CD4-positive, alpha-beta memory T cell (primary cell): ENCODE results near the gene RNF215. TPM values are rescaled to one million over a fixed set of nuclear protein-coding genes. Genes with fewer than 3 reads are reported as not detected.

Experiments used
- CTCF ChIA-PET: fragments of 350-600 bp; sonication (Branson Sonifier 250); formaldehyde crosslinking; loops from one replicate; lab custom pipeline; 2021; ENCODE audit warnings: inconsistent platforms; ENCODE audit not compliant: partially characterized antibody; lab: Charles Lee
- POLR2A ChIA-PET: fragments of 350-600 bp; sonication (Branson Sonifier 250); formaldehyde crosslinking; loops from one replicate; lab custom pipeline; 2021; ENCODE audit not compliant: partially characterized antibody; lab: Charles Lee
- DNase-seq, 5 donors: peaks; one replicate each; pipeline versions ENCODE4 v3.0.0 to v3.0.0-alpha.2; 2020 to 2022; ENCODE audit warnings: mixed read lengths in 1 of 5
- H3K27ac ChIP-seq: one replicate; pipeline ENCODE4 v1.7.0; 2013; ENCODE audit warnings: low read depth, low read length
- H3K27me3 ChIP-seq: 2 replicates; pipeline ENCODE4 v1.7.0; 2013; ENCODE audit warnings: mild to moderate bottlenecking, low read length, moderate library complexity; ENCODE audit not compliant: insufficient read depth
- H3K36me3 ChIP-seq: 2 replicates; pipeline ENCODE4 v1.7.0; 2013; ENCODE audit warnings: mild to moderate bottlenecking, low read length, moderate library complexity; ENCODE audit not compliant: insufficient read depth
- H3K4me1 ChIP-seq: 2 replicates; pipeline ENCODE4 v1.7.0; 2013; ENCODE audit warnings: mild to moderate bottlenecking, low read length, moderate library complexity; ENCODE audit not compliant: insufficient read depth
- H3K4me3 ChIP-seq, 2 donors: one replicate each; pipeline ENCODE4 v1.7.0; 2013; ENCODE audit warnings: low read length in 2 of 2, mild to moderate bottlenecking in 1 of 2
- H3K9me3 ChIP-seq, 2 donors: one replicate each; pipeline ENCODE4 v1.7.0; 2013; ENCODE audit warnings: low read length in 2 of 2, control low read depth in 1 of 2; ENCODE audit not compliant: control insufficient read depth in 1 of 2
- H3K27ac Mint-ChIP-seq, 7 donors: one replicate each; pipeline ENCODE4 v1.8.0; 2020 to 2021; ENCODE audit warnings: mixed read lengths in 7 of 7, mild to moderate bottlenecking in 6 of 7, inconsistent platforms in 3 of 7, moderate library complexity in 3 of 7
- H3K27me3 Mint-ChIP-seq, 2 donors: one replicate each; pipeline ENCODE4 v1.8.0; 2020 to 2021; ENCODE audit warnings: mixed read lengths in 2 of 2
- H3K36me3 Mint-ChIP-seq, 2 donors: one replicate each; pipeline ENCODE4 v1.8.0; 2020 to 2021; ENCODE audit warnings: mixed read lengths in 2 of 2, inconsistent platforms in 1 of 2, mild to moderate bottlenecking in 1 of 2
- H3K4me1 Mint-ChIP-seq, 4 donors: one replicate each; pipeline ENCODE4 v1.8.0; 2020 to 2021; ENCODE audit warnings: mixed read lengths in 4 of 4, mild to moderate bottlenecking in 1 of 4
- H3K4me3 Mint-ChIP-seq, 8 donors: one replicate each; pipeline ENCODE4 v1.8.0; 2020 to 2021; ENCODE audit warnings: mixed read lengths in 8 of 8, mild to moderate bottlenecking in 7 of 8, moderate library complexity in 6 of 8, inconsistent platforms in 3 of 8
- H3K9me3 Mint-ChIP-seq, 8 donors: one replicate each; pipeline ENCODE4 v1.8.0; 2020 to 2021; ENCODE audit warnings: mixed read lengths in 8 of 8, mild to moderate bottlenecking in 5 of 8, inconsistent platforms in 3 of 8, moderate library complexity in 1 of 8
- intact Hi-C: fragments of 100-400 bp; cut with micrococcal nuclease; formaldehyde crosslinking; loops from one replicate; pipeline ENCODE4 v1.15.1; 2023
- polyA plus RNA-seq, 2 donors: library from polyadenylated mRNA; unstranded; fragments of 300-500 nt; fragmentation: Illumina TruSeq; gene quantifications; one replicate each; pipeline ENCODE4 v1.2.3, GENCODE V29; 2021
- total RNA-seq, 2 experiments: library from RNA; stranded (reverse); gene quantifications; one replicate each; pipeline ENCODE4 v1.2.3, GENCODE V29; 2021

RNF215 gene
- 1 to 10 TPM; 6.1 to 6.6 TPM for total RNA-seq
- under 1 TPM; 0.29 to 0.53 TPM for polyA plus RNA-seq

GRCh38 chr22:30386960-30387827 lies at the start of gene RNF215:
Gene RNF215 (minus strand): TSS chr22:30387411. CDS start chr22:30387313, 98 bp downstream.
- intact Hi-C loops: loop anchor here (1.0 to 2.0 kb wide), 4 partner anchors 30 to 279 kb away; partner anchors contain the start of genes CCDC157 and SF3A1
- H3K36me3 ChIP-seq: no peaks in the 10 kb centered on the region
- no peak within 1 kb of the TSS for H3K4me3 ChIP-seq
- no peaks in the 10 kb centered on the region for H3K36me3 Mint-ChIP-seq
- H3K4me1 Mint-ChIP-seq: peaks cover 9 to 15% (median 11%) of the 10 kb centered on the region in 4 donors
- H3K9me3 Mint-ChIP-seq: no peaks in the 10 kb centered on the region
- H3K27me3 Mint-ChIP-seq: peaks cover 0 to 2% of the 10 kb centered on the region in 2 donors
- H3K27ac Mint-ChIP-seq: peak within 1 kb of the TSS in 5 of 7 donors; percentile 0 to 94 (median 84)
- no peak within 1 kb of the TSS for H3K27ac ChIP-seq
- no peaks in the 10 kb centered on the region for H3K9me3 ChIP-seq
- H3K4me1 ChIP-seq: peaks cover 13% of the 10 kb centered on the region
- peak; percentile 66 to 85 (median 79) for DNase-seq
- H3K4me3 Mint-ChIP-seq: peak within 1 kb of the TSS; percentile 63 to 84 (median 79)
- CTCF ChIA-PET: interaction anchor here (0.6 to 16.0 kb wide), 28 partner anchors 10 to 285 kb away, joined by 3 to 392 read pairs (median 4); partner anchors contain the start of genes CASTOR1, CCDC157, MTFP1 and SEC14L2
- H3K27me3 ChIP-seq: no peaks in the 10 kb centered on the region
- POLR2A ChIA-PET: interaction anchor here (0.6 to 4.3 kb wide), 16 partner anchors 10 to 124 kb away, joined by 3 to 90 read pairs (median 4); partner anchors contain the start of genes CASTOR1, SEC14L2 and TBC1D10A

GRCh38 chr22:30436196-30436595 lies 49.0 kb upstream of the RNF215 start:
- Mint-ChIP-seq H3K36me3 (peaks cover 11 to 14% of the 10 kb centered on the region in 2 donors), H3K4me3 (peak overlapping the region in 6 of 8 donors; percentile 72 to 86 (median 82)), H3K4me1 (peaks cover 11 to 29% (median 18%) of the 10 kb centered on the region in 4 donors), H3K27me3 (peaks cover 18 to 20% of the 10 kb centered on the region in 2 donors), H3K9me3 (peaks cover 0 to 16% (median 10%) of the 10 kb centered on the region in 8 donors), H3K27ac (peak overlapping the region; percentile 80 to 100 (median 100))
- H3K9me3 ChIP-seq: no peaks in the 10 kb centered on the region
- peaks cover 7% of the 10 kb centered on the region for H3K27me3 ChIP-seq
- H3K27ac ChIP-seq: peak overlapping the region; percentile 91
- peak overlapping the region; percentile 32 to 71 for H3K4me3 ChIP-seq
- peaks cover 19% of the 10 kb centered on the region for H3K4me1 ChIP-seq
- no peak for DNase-seq
- POLR2A ChIA-PET: interaction anchor here (0.7 to 9.7 kb wide), 6 partner anchors 10 to 168 kb away, joined by 3 to 126 read pairs (median 4); partner anchors contain the start of genes CASTOR1, MTFP1 and SEC14L2
- intact Hi-C loops: no loop called here
- H3K36me3 ChIP-seq: no peaks in the 10 kb centered on the region
- CTCF ChIA-PET: interaction anchor here (0.7 to 7.0 kb wide), 5 partner anchors 9 to 484 kb away, joined by 3 to 74 read pairs (median 4); partner anchors contain the start of gene MTFP1

DNA sequence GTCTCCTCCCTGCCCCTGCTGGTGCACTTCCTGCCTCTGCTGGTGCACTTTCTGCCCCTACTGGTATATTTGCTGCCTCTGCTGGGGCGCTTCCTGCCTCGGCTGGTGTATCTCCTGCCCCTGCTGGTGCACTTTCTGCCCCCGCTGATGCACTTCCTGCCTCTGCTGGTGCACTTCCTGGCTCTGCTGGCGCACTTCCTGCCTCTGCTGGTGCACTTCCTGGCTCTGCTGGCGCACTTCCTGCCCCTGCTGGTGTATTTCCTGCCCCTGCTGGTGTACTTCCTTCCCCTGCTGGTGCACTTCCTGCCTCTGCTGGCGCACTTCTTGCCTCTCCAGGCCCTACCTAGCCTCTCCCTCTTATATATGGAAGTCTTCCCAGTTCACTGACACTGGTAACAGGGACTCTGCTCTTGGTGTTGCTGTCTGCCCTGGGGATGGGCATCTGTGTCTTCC lies 48.5 kb upstream of the RNF215 start:
- ChIA-PET CTCF (interaction anchor here (0.7 to 7.0 kb wide), 5 partner anchors 9 to 484 kb away, joined by 3 to 74 read pairs (median 4); partner anchors contain the start of gene MTFP1), POLR2A (interaction anchor here (0.7 to 9.7 kb wide), 5 partner anchors 10 to 168 kb away, joined by 3 to 126 read pairs (median 4); partner anchors contain the start of genes MTFP1 and SEC14L2)
- H3K27ac Mint-ChIP-seq: peak overlapping the region; percentile 80 to 100 (median 100)
- Histone ChIP-seq H3K9me3 (no peaks in the 10 kb centered on the region), H3K36me3 (no peaks in the 10 kb centered on the region), H3K4me1 (peaks cover 19% of the 10 kb centered on the region), H3K27ac (peak overlapping the region; percentile 91), H3K4me3 (peak overlapping the region; percentile 38 to 71), H3K27me3 (peaks cover 7% of the 10 kb centered on the region)
- H3K27me3 Mint-ChIP-seq: peaks cover 15 to 16% of the 10 kb centered on the region in 2 donors
- H3K36me3 Mint-ChIP-seq: peaks cover 11% of the 10 kb centered on the region in 2 donors
- DNase-seq: peak; percentile 89 to 95 (median 93)
- intact Hi-C loops: loop anchor here (1.0 kb wide), 1 partner anchor 9 kb away; no protein-coding TSS in a partner anchor
- H3K4me1 Mint-ChIP-seq: peaks cover 11 to 29% (median 18%) of the 10 kb centered on the region in 4 donors
- peak overlapping the region; percentile 46 to 86 (median 80) for H3K4me3 Mint-ChIP-seq
- H3K9me3 Mint-ChIP-seq: peaks cover 0 to 16% (median 10%) of the 10 kb centered on the region in 8 donors

GRCh38 chr22:30434843-30435242 lies 47.6 kb upstream of the RNF215 start:
- H3K27me3 ChIP-seq: peaks cover 7% of the 10 kb centered on the region
- peak overlapping the region; percentile 20 to 38 for H3K4me3 ChIP-seq
- H3K27ac ChIP-seq: peak overlapping the region; percentile 91
- Mint-ChIP-seq H3K27ac (peak overlapping the region; percentile 80 to 100 (median 100)), H3K4me1 (peaks cover 11 to 29% (median 18%) of the 10 kb centered on the region in 4 donors), H3K36me3 (peaks cover 11 to 15% of the 10 kb centered on the region in 2 donors), H3K27me3 (peaks cover 8 to 9% of the 10 kb centered on the region in 2 donors), H3K4me3 (peak overlapping the region in 4 of 8 donors; percentile 46 to 86 (median 77)), H3K9me3 (peaks cover 0 to 14% (median 10%) of the 10 kb centered on the region in 8 donors)
- CTCF ChIA-PET: interaction anchor here (2.5 to 7.0 kb wide), 2 partner anchors 10 kb away, joined by 11 to 74 read pairs; partner anchors contain the start of gene MTFP1
- H3K4me1 ChIP-seq: peaks cover 19% of the 10 kb centered on the region
- no peaks in the 10 kb centered on the region for H3K9me3 ChIP-seq
- intact Hi-C loops: loop anchor here (1.0 kb wide), 1 partner anchor 9 kb away; no protein-coding TSS in a partner anchor
- POLR2A ChIA-PET: interaction anchor here (1.4 to 9.7 kb wide), 3 partner anchors 10 to 145 kb away, joined by 3 to 126 read pairs (median 4); partner anchors contain the start of genes CASTOR1 and MTFP1
- peak in 3 of 5 donors; percentile 18 to 41 (median 37) for DNase-seq
- no peaks in the 10 kb centered on the region for H3K36me3 ChIP-seq

DNA sequence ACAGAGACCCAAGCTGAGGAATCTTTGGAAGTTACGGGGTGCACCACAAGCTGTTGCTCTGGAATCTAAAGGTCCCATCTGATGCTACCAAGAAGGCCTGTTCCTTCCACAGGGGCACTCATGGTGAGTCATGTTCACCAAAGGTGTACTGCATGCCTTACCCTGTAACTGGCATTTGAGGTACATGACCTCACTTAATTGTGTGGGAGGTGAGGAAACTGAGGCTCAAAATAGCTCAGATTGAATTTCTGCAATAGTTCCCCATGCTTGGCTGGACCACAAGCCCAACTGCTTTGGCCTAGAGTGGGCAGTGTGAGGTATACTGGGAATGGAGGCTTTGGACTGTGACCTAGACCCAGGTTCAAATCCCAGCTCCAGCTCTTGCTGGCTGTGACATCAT lies 46.6 kb upstream of the RNF215 start:
- no peak overlapping the region for H3K4me3 ChIP-seq
- no peaks in the 10 kb centered on the region for H3K9me3 ChIP-seq
- peaks cover 0 to 14% (median 10%) of the 10 kb centered on the region in 8 donors for H3K9me3 Mint-ChIP-seq
- DNase-seq: no peak
- H3K36me3 ChIP-seq: no peaks in the 10 kb centered on the region
- intact Hi-C loops: no loop called here
- peaks cover 19% of the 10 kb centered on the region for H3K4me1 ChIP-seq
- peak overlapping the region in 3 of 7 donors; percentile 100 for H3K27ac Mint-ChIP-seq
- H3K36me3 Mint-ChIP-seq: peaks cover 14 to 15% of the 10 kb centered on the region in 2 donors
- peaks cover 11 to 29% (median 18%) of the 10 kb centered on the region in 4 donors for H3K4me1 Mint-ChIP-seq
- peaks cover 6% of the 10 kb centered on the region in 2 donors for H3K27me3 Mint-ChIP-seq
- no peak overlapping the region for H3K27ac ChIP-seq
- H3K4me3 Mint-ChIP-seq: no peak overlapping the region
- ChIA-PET CTCF (interaction anchor here (7.0 kb wide), 1 partner anchor 9 kb away, joined by 74 read pairs; the partner anchor contains the start of gene MTFP1), POLR2A (interaction anchor here (1.4 to 9.7 kb wide), 3 partner anchors 10 to 144 kb away, joined by 3 to 126 read pairs (median 4); partner anchors contain the start of genes CASTOR1 and MTFP1)
- peaks cover 5% of the 10 kb centered on the region for H3K27me3 ChIP-seq

GRCh38 chr22:30433227-30433626 lies 46.0 kb upstream of the RNF215 start:
- Histone ChIP-seq H3K4me3 (no peak overlapping the region), H3K9me3 (no peaks in the 10 kb centered on the region), H3K36me3 (no peaks in the 10 kb centered on the region), H3K27ac (no peak overlapping the region), H3K27me3 (no peaks in the 10 kb centered on the region), H3K4me1 (peaks cover 19% of the 10 kb centered on the region)
- Mint-ChIP-seq H3K9me3 (peaks cover 0 to 13% (median 9%) of the 10 kb centered on the region in 8 donors), H3K36me3 (peaks cover 15 to 17% of the 10 kb centered on the region in 2 donors), H3K4me3 (no peak overlapping the region), H3K27me3 (peaks cover 1% of the 10 kb centered on the region in 2 donors), H3K4me1 (peaks cover 11 to 24% (median 18%) of the 10 kb centered on the region in 4 donors), H3K27ac (peak overlapping the region in 4 of 7 donors; percentile 58 to 100 (median 76))
- intact Hi-C loops: no loop called here
- no peak for DNase-seq
- CTCF ChIA-PET: interaction anchor here (0.6 to 7.0 kb wide), 3 partner anchors 8 to 145 kb away, joined by 3 to 74 read pairs (median 3); partner anchors contain the start of gene MTFP1
- POLR2A ChIA-PET: interaction anchor here (9.7 kb wide), 1 partner anchor 9 kb away, joined by 126 read pairs; the partner anchor contains the start of gene MTFP1
